Adrenal gland (tissue), 12 donors: ENCODE measurements around the gene TSPAN5. TPM values are rescaled to one million over a fixed set of nuclear protein-coding genes. Genes with fewer than 3 reads are reported as not detected.

Source experiments
- DNase-seq, 7 donors: peaks; one replicate each; pipeline ENCODE4 v3.0.0-alpha.2; 2019 to 2020
- H3K27ac ChIP-seq, 5 donors: fragments of 200-600 bp; sonication (generic) in 4 of 5; 1 replicate in 3 of 5; 2 replicates in 2 of 5; pipeline versions ENCODE4 v1.5.1 to v1.8.0; 2016 to 2020; ENCODE audit warnings: mild to moderate bottlenecking in 1 of 5
- H3K27me3 ChIP-seq: fragments of 200-600 bp; 2 replicates; pipeline ENCODE4 v1.8.0; 2021
- H3K36me3 ChIP-seq, 2 donors: fragments of 200-600 bp; replicated peaks in 1 of 2; 1 replicate in 1 of 2; 2 replicates in 1 of 2; pipeline versions ENCODE4 v1.5.1 to v1.8.0; 2018 to 2022
- H3K4me1 ChIP-seq, 2 donors: fragments of 200-600 bp; replicated peaks in 1 of 2; 1 replicate in 1 of 2; 2 replicates in 1 of 2; pipeline versions ENCODE4 v1.5.1 to v1.8.0; 2018 to 2021
- H3K4me3 ChIP-seq, 4 donors: fragments of 200-600 bp; sonication (generic) in 3 of 4; one replicate each; pipeline ENCODE4 v1.5.1; 2016 to 2018
- H3K9me3 ChIP-seq, 3 donors: fragments of 200-600 bp; sonication (generic) in 1 of 3; replicated peaks in 1 of 3; 1 replicate in 2 of 3; 2 replicates in 1 of 3; pipeline versions ENCODE4 v1.5.1 to v1.8.0; 2016 to 2021
- POLR2A ChIP-seq, 2 donors: fragments of 450-650 bp; IDR thresholded peaks; one replicate each; pipeline ENCODE4 v1.6.1; 2017; ENCODE audit warnings: antibody characterized with exemption in 2 of 2, mild to moderate bottlenecking in 2 of 2, moderate library complexity in 1 of 2
- WGBS, 4 donors: extraction: QIAGEN DNeasy Blood & Tissue Kit in 2 of 4; methylation state at CpG; one replicate each; pipeline versions ENCODE4 v1.1.5 to v1.1.7; 2013 to 2017; 5-methylcytosine and 5-hydroxymethylcytosine counted together
- intact Hi-C, 2 donors: fragments of 100-400 bp; cut with DNase I; formaldehyde crosslinking; loops; one replicate each; pipeline versions ENCODE4 v1.14.1 to v1.15.0; 2022 to 2023
- polyA plus RNA-seq, 3 donors: library from polyadenylated mRNA; stranded (reverse); fragments of 200-250 nt in 2 of 3; fragments of 350-450 nt in 1 of 3; fragmentation: Illumina TruSeq in 1 of 3; extraction: RNeasy Lipid Tissue Mini Kit (QIAGEN cat#74804) in 1 of 3; gene quantifications; one replicate each; pipeline ENCODE4 v1.2.3, GENCODE V29; 2013 to 2014
- total RNA-seq, 9 donors: library from RNA; depleted of rRNA in 4 of 9; stranded (reverse); fragments of >200 nt in 4 of 9; fragments of 120-200 nt in 1 of 9; fragmentation: NEBNext Ultra II Directional in 1 of 9; extraction: Animal tissue kit (Norgen Biotek cat#: 25700) in 1 of 9; gene quantifications; one replicate each; pipeline versions ENCODE4 v1.1.0 to v1.2.4, GENCODE V29; 2013 to 2023
- TF ChIP-seq, protein P1 (sequence below), 6 experiments: fragments of 450-650 bp in 4 of 6; fragments of 200-600 bp in 2 of 6; sonication (generic) in 1 of 6; IDR thresholded peaks; 1 replicate in 5 of 6; 2 replicates in 1 of 6; pipeline versions ENCODE4 v1.5.1 to v1.8.0; 2016 to 2021; ENCODE audit warnings: antibody characterized with exemption in 6 of 6, mild to moderate bottlenecking in 2 of 6, moderate library complexity in 1 of 6
- donor health status: healthy with polysubstance abuse.
- donor health status: Bipolar disorder and iron deficiency.
- donor health status: DM: yes; HTN: yes; CAD: no.
- donor health status: DM: no; HTN: no; CAD: no.
- donor health status: DM: no; HTN: no; CAD: no.
- donor health status: DM: yes; HTN: yes; CAD: no.

TSPAN5 gene
- total and polyA plus RNA-seq, 12 donors = 1.4 to 23.8 (median 2.7) TPM

DNA sequence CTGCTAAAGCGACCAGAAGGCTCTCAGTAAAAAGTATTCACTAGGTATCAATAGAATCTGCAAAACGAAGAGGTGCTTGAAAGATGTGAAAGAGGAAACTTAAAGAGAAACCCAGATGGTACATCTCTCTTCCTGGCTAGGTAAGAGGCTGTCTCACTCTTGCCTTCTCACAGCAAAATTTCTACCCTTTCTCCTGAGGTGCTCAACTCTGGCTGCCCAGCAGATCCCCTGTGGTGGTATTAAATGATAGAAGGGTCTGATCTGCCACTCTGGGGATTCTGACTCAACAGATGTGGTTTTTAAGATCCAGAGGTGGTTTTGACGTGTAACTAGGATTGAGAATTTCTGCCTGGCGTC, 14.9 kb upstream of the TSPAN5 start:
- no peaks in the 10 kb centered on the region for H3K27me3 ChIP-seq
- TF ChIP-seq, protein P1, sequence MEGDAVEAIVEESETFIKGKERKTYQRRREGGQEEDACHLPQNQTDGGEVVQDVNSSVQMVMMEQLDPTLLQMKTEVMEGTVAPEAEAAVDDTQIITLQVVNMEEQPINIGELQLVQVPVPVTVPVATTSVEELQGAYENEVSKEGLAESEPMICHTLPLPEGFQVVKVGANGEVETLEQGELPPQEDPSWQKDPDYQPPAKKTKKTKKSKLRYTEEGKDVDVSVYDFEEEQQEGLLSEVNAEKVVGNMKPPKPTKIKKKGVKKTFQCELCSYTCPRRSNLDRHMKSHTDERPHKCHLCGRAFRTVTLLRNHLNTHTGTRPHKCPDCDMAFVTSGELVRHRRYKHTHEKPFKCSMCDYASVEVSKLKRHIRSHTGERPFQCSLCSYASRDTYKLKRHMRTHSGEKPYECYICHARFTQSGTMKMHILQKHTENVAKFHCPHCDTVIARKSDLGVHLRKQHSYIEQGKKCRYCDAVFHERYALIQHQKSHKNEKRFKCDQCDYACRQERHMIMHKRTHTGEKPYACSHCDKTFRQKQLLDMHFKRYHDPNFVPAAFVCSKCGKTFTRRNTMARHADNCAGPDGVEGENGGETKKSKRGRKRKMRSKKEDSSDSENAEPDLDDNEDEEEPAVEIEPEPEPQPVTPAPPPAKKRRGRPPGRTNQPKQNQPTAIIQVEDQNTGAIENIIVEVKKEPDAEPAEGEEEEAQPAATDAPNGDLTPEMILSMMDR (IDR thresholded peaks at IDR 0.05) = no peak
- TF ChIP-seq POLR2A (IDR thresholded peaks at IDR 0.05) = no peak
- intact Hi-C loops = no loop called here
- H3K27ac ChIP-seq = no peak overlapping the region
- no peak overlapping the region for H3K4me3 ChIP-seq
- 59 to 66% (median 61%) methylated on average over 4 of the region's 4 CpGs for WGBS, 4 donors
- no peaks in the 10 kb centered on the region for H3K9me3 ChIP-seq
- DNase-seq = no peak
- H3K36me3 ChIP-seq = no peaks in the 10 kb centered on the region
- H3K4me1 ChIP-seq = no peaks in the 10 kb centered on the region

DNA sequence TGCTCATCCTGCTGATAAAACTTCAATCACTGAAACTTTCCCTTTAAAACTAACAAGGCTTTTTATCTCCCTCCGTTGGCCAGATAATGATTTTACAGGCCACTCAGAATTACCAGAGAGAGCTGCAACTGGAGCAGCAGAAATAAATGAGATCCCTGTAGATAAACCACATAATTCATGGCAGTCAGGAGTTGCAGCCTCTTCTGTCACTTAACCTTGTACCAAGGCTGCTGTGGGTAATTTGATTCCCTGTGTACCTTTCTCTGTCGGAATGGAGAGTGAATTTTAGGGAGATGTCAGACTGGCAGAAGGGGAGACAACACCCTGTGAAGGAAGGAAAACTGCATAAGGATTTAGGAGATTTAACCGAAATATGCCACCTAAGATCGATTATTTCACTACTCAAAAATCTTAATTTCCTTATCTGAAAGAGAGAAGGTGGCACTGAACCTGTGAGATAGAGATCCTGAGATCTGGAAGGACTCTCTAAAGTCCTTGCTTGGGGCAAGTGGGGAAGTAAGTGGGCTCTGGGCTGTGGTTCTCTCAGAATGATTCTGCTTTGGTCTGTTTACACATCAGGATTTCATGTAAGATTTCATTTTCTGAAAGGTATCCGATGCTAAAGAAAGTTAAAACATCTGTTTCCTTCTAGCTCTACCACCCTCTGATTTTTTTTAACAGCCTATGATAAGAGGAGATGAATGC, 14.3 kb upstream of the TSPAN5 start:
- TF ChIP-seq, protein P1 (IDR thresholded peaks at IDR 0.05) = no peak
- TF ChIP-seq POLR2A (IDR thresholded peaks at IDR 0.05) = no peak
- Histone ChIP-seq H3K4me3 (no peak overlapping the region), H3K9me3 (no peaks in the 10 kb centered on the region), H3K36me3 (no peaks in the 10 kb centered on the region), H3K27me3 (no peaks in the 10 kb centered on the region), H3K4me1 (no peaks in the 10 kb centered on the region), H3K27ac (no peak overlapping the region)
- 24 to 37% (median 27%) methylated on average over 5 of the region's 5 CpGs for WGBS, 4 donors
- intact Hi-C loops = no loop called here
- no peak for DNase-seq

DNA sequence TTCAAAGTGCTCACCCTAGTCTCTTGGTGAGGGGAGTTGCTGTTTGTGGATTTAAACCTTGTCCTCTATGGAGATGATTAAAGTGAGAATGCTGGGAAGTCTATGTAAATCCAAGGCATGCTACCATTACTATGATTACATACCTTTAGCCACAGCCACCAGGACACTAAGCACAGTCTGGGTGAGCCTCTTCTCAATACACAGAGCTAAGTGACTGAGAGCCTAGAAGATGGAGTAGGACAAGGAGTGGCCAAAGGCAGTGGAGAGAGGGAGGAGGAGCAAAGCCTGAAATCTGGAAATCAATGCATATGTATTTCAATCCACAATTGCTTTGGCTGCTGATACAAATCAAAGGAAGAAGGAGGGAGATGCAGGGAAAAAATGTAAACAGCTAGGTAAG, 12.7 kb upstream of the TSPAN5 start:
- TF ChIP-seq POLR2A (IDR thresholded peaks at IDR 0.05) = no peak
- TF ChIP-seq, protein P1 (IDR thresholded peaks at IDR 0.05) = no peak
- Histone ChIP-seq H3K9me3 (no peaks in the 10 kb centered on the region), H3K4me3 (no peak overlapping the region), H3K27ac (no peak overlapping the region), H3K36me3 (no peaks in the 10 kb centered on the region), H3K27me3 (no peaks in the 10 kb centered on the region), H3K4me1 (no peaks in the 10 kb centered on the region)
- DNase-seq = no peak
- intact Hi-C loops = no loop called here

DNA sequence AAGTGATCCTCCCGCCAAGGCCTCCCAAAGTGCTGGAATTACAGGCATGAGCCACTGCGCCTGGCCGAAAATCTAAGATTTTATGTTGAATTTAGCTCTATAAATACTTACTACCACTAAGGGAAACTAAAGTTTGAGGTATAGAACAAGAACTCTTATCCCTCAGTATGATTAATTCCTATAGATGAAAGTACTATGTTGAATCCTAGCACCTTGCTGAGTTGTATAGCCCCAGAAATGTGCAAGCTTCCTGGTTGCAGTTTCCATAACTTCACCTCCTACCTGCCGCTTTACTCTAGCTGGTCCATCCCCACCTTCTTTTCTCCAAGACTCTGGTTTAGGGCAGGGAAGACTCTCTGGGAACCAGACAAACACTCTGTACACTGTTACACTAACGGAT, 11.8 kb upstream of the TSPAN5 start:
- Histone ChIP-seq H3K27ac (no peak overlapping the region), H3K4me3 (no peak overlapping the region), H3K4me1 (no peaks in the 10 kb centered on the region), H3K27me3 (no peaks in the 10 kb centered on the region), H3K36me3 (no peaks in the 10 kb centered on the region), H3K9me3 (no peaks in the 10 kb centered on the region)
- TF ChIP-seq, protein P1 (IDR thresholded peaks at IDR 0.05) = no peak
- TF ChIP-seq POLR2A (IDR thresholded peaks at IDR 0.05) = no peak
- DNase-seq = no peak
- intact Hi-C loops = no loop called here
- WGBS, 4 donors = 91 to 96% (median 95%) methylated on average over 5 of the region's 5 CpGs
